Mesodermal cell (in vitro differentiated cells): ENCODE data around the gene LRMDA.

ENCODE experiments used
- H3K27ac ChIP-seq: 2 replicates; pipeline ENCODE4 v1.7.0; 2013; ENCODE audit warnings: mild to moderate bottlenecking, low read depth, low read length, moderate library complexity; ENCODE audit not compliant: severe bottlenecking
- H3K36me3 ChIP-seq: 2 replicates; pipeline ENCODE4 v1.7.1; 2013; ENCODE audit warnings: mild to moderate bottlenecking, low read length, moderate library complexity; ENCODE audit not compliant: control insufficient read depth, insufficient read depth
- H3K4me1 ChIP-seq: one replicate; pipeline ENCODE4 v1.7.1; 2013; ENCODE audit warnings: mild to moderate bottlenecking, low read length; ENCODE audit not compliant: insufficient read depth, control insufficient read depth, poor library complexity, severe bottlenecking
- H3K4me3 ChIP-seq: 2 replicates; pipeline ENCODE4 v1.7.0; 2013; ENCODE audit warnings: low read length, control low read depth, mild to moderate bottlenecking; ENCODE audit not compliant: insufficient read depth, poor library complexity, severe bottlenecking; ENCODE audit errors: extremely low read depth
- H3K9me3 ChIP-seq: 2 replicates; pipeline ENCODE4 v1.7.1; 2013; ENCODE audit warnings: mild to moderate bottlenecking, low read length, moderate library complexity; ENCODE audit not compliant: control insufficient read depth
- whole genome bisulfite sequencing, 2 experiments: methylation state at CpG; one replicate each; pipeline ENCODE4 v1.1.5; 2013; ENCODE audit warnings: missing lambda C conversion rate in 2 of 2; ENCODE audit not compliant: insufficient coverage in 2 of 2; 5-methylcytosine and 5-hydroxymethylcytosine counted together

The LRMDA gene

DNA sequence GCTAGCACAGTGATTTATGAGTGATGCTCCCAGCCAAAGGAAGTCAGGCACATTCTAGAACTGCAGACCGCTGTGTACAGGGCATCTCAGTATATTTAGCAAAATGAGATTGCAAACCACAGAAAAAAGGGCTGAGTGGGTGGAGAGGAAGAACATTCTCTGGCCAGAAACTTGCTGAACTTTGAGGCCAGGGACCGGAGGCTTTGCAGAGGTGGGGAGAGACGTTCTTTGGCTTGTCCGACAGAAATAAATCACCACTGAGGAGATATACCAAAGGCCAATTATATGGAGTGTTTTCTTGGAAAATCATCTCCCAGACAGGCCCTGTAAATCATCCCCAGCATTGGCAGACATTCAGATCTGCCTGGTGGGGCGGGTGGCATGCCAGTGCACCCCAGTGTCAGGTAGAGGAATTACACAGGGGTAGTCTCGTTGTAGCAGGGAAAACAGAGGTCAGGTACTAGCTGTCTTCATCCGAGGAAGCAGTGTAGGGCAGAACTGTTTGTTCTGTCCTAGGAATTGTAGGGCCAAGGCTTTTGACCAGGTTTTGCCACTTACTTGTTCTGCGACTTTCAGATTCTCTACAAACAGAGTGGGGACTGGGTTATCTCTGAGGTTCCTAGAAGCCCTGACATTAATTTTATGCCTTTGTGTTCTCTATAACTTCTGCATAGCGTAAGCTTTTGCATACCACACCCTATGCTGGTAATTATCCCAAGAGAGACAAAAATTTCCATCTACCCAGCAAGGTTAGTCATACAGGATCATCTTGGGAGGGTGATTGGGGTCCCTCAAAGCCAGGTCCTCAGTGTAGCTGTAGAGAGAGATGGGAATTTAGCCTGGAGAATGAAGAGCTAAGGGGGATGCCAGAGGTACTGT, 655.6 kb downstream of the LRMDA start:
- Histone ChIP-seq H3K4me3 (no peak overlapping the region), H3K27ac (no peak overlapping the region), H3K4me1 (peaks cover 11% of the 10 kb centered on the region), H3K9me3 (no peaks in the 10 kb centered on the region), H3K36me3 (no peaks in the 10 kb centered on the region)
- WGBS, 2 experiments = 62 to 77% methylated on average over 5 to 7 of the region's 9 CpGs

DNA sequence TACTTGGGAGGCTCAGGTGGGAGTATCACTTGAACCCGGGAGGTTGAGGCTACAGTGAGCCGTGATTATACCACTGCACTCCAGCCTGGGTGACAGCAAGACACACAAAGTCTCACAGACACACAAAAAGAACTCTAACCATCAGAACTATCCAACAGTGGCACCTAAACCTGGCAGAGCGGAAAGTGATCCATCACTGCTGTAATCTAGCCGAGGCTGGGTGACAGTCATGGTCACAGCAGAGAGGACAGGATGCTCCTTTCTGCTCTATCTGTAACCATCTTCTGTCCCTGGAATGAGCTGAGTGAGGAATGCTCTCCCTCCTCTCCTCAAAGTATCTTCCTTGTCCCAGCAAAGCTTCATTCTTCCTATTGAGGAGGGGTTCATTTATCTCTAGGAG, 656.6 kb downstream of the LRMDA start:
- H3K27ac ChIP-seq = no peak overlapping the region
- WGBS, 2 experiments = 77 to 88% methylated on average over 2 to 4 of the region's 4 CpGs
- H3K4me3 ChIP-seq = no peak overlapping the region
- H3K4me1 ChIP-seq = peaks cover 3% of the 10 kb centered on the region
- no peaks in the 10 kb centered on the region for H3K9me3 ChIP-seq
- no peaks in the 10 kb centered on the region for H3K36me3 ChIP-seq

DNA sequence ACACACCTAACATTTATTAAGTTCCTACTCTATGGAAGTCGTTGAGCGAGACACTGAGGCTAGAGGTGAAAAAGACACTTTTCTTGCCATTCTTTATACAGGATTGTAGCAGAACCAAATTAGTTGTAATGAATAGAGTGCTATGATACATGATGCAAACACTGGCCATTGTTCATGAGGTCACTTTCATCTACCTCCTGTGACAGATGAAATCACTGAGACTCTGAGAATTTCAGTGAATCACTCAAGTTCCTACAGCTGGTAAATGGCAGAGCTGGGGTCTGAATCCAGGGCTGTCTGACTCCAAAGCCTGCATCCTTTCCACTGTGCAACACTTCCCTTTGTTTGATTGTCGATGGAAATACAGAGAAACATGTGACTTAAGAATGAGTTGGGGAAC, 657.6 kb downstream of the LRMDA start:
- Histone ChIP-seq H3K36me3 (no peaks in the 10 kb centered on the region), H3K9me3 (no peaks in the 10 kb centered on the region), H3K4me1 (no peaks in the 10 kb centered on the region), H3K4me3 (no peak overlapping the region), H3K27ac (no peak overlapping the region)
- no CpG with 5 or more reads among the region's 3 CpGs for WGBS, 2 experiments

DNA sequence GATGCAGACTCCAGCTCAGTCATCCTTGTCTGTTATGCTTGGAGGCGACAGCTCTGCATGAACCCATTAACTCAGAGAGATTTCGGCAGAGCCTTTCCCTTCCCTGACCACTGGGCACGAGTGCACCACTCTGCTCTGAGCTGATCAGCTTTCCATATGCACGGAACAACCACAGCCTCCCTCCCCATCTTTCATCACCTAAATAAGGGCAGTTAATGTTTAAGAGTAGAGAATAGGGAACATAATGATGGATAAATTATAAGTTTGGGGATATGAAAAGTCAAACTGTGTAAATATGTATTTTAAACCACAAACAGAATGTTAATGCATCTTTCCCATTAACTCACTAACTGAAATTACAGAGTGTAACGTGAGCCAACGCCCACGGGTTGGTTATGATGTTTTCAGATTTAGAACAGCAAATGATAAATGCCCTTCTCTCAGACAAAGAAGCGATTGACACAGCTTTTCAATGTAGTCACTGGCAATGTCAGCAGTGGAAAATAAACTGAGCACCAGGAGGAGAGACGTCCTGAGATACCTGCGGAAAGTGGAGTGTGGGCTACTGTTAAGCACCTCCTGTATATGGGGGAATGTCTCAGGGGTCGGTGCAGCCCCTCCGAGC, 658.2 kb downstream of the LRMDA start:
- Histone ChIP-seq H3K9me3 (no peaks in the 10 kb centered on the region), H3K4me1 (no peaks in the 10 kb centered on the region), H3K27ac (no peak overlapping the region), H3K4me3 (no peak overlapping the region), H3K36me3 (no peaks in the 10 kb centered on the region)
- WGBS, 2 experiments = 91 to 97% methylated on average over 8 to 9 of the region's 12 CpGs

GRCh38 chr10:76091926-76092325, 660.5 kb downstream of the LRMDA start:
- no peak overlapping the region for H3K4me3 ChIP-seq
- H3K36me3 ChIP-seq = no peaks in the 10 kb centered on the region
- 80% methylated on average over 1 of the region's 1 CpG; no CpG with 5 or more reads in 1 of the 2 experiments for WGBS, 2 experiments
- no peak overlapping the region for H3K27ac ChIP-seq
- H3K4me1 ChIP-seq = no peaks in the 10 kb centered on the region
- no peaks in the 10 kb centered on the region for H3K9me3 ChIP-seq

DNA sequence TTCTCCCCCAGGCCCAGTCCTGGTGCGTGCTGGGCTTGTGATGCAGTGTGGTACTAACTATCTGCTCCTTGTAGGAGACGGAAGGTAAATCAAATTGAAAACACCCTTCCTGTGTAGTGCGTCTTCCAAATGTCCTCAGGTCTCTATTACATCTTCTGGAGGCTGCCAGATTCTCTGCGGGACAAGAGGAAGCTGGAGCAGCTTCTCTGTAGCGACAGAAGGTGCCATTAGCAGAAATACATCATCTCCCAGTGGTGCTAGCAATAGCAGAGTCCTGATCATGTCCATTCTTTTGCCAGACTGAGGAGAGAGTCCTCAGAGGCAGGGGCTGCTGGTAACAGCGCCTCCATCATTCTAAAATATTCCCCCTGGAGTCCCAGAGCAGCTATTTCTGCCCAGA, 675.2 kb downstream of the LRMDA start:
- Histone ChIP-seq H3K36me3 (no peaks in the 10 kb centered on the region), H3K27ac (peak overlapping the region; percentile 3), H3K4me1 (peaks cover 1% of the 10 kb centered on the region), H3K4me3 (no peak overlapping the region), H3K9me3 (peaks cover 4% of the 10 kb centered on the region)
- WGBS, 2 experiments = 88 to 96% methylated on average over 5 to 6 of the region's 6 CpGs

DNA sequence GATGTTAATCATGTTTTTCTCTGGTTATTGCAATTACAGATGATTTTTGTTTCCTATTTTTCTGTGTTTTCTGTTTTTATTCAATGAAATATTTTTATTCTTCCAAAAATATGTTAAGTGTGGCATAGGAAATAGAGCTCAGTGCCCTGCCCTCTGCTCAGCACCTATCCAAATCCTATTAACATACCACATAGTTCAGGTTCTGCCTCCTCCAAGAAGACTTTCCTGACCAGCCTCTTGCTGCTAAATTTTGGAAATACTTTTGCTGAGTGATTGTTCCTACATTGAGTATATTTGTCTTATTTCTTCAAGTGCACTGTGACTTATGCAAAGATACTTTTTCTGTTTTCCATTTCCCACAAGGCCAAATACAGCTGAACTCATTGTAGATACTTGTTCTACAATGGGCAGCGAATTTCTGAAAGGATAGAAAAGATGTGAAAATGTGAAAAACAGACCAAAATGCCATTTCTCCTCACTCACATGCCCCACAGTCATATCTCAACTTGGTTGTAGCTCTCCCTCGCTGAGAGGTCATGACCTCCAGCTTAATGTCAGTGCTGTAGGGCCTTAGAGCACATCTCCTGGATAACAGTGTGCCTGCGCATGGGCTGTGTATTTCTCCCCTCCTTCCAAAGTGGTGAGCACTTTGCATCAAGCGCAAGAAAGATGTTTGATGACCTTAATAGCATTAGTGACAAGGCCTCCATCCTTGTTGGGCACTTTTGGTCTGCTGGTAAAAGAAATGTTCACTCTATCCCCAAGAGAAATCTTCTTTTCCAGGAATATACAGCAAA, 677.3 kb downstream of the LRMDA start:
- no peak overlapping the region for H3K4me3 ChIP-seq
- 86 to 94% methylated on average over 2 of the region's 4 CpGs for WGBS, 2 experiments

GRCh38 chr10:76111404-76111803, 680.0 kb downstream of the LRMDA start:
- Histone ChIP-seq H3K36me3 (no peaks in the 10 kb centered on the region), H3K27ac (no peak overlapping the region), H3K4me1 (peaks cover 30% of the 10 kb centered on the region), H3K4me3 (no peak overlapping the region), H3K9me3 (peaks cover 4% of the 10 kb centered on the region)
- WGBS, 2 experiments = 94 to 100% methylated on average over 2 of the region's 4 CpGs

More for the DNA sequence above, 677.3 kb downstream of the LRMDA start:
- Histone ChIP-seq H3K36me3 (no peaks in the 10 kb centered on the region), H3K27ac (no peak overlapping the region), H3K4me1 (peaks cover 21% of the 10 kb centered on the region), H3K9me3 (peaks cover 4% of the 10 kb centered on the region)

- no peak overlapping the region for H3K4me3 ChIP-seq
- peaks cover 30% of the 10 kb centered on the region for H3K4me1 ChIP-seq
- H3K9me3 ChIP-seq = peaks cover 4% of the 10 kb centered on the region
- H3K27ac ChIP-seq = peak overlapping the region; percentile 81
- no peaks in the 10 kb centered on the region for H3K36me3 ChIP-seq
- 87% methylated on average over 20 to 28 of the region's 33 CpGs for WGBS, 2 experiments
Observed at GRCh38 chr10:76111986-76112825, 680.8 kb downstream of the LRMDA start.

DNA sequence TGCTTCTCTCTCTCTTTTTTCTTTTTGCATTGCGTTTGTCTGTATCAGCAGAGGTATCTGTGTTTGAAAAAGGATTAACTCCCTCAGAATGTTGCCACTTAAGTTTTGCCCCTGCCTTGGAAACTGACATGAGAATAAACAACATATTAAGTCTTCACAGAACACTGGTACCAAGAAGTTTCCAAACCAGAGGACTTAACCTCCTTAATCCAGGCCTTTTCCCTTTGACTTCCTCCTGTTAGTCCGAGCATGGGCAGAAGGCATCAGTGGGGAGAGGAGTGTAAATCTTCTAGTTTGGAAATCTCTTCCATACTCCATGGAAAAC, 681.4 kb downstream of the LRMDA start:
- peaks cover 4% of the 10 kb centered on the region for H3K9me3 ChIP-seq
- peak overlapping the region; percentile 81 for H3K27ac ChIP-seq
- no CpG with 5 or more reads among the region's 2 CpGs for WGBS, 2 experiments
- H3K36me3 ChIP-seq = no peaks in the 10 kb centered on the region
- peaks cover 30% of the 10 kb centered on the region for H3K4me1 ChIP-seq
- no peak overlapping the region for H3K4me3 ChIP-seq
